HG03457 (cell line): ENCODE measurements around the gene TFDP2.
"Not testable (repeated sequence)": the region's sequence is repeated elsewhere in the genome, so short reads cannot be mapped to it uniquely, and the experiment has no call there.

Experiments used
- ATAC-seq: cut with Tn5 transposase; IDR thresholded peaks from one replicate; pipeline ENCODE4 v1.9.1; 2021; ENCODE audit warnings: moderate number of reproducible peaks; ENCODE audit not compliant: unreplicated experiment

TFDP2 gene

GRCh38 chr3:142027300-142027699, 122.0 kb downstream of the TFDP2 start:
- no peak for ATAC-seq

- ATAC-seq = no peak
These were observed 123.0 kb downstream of the TFDP2 start for GRCh38 chr3:142026333-142026732.

- peak; percentile 58 for ATAC-seq
These were observed 127.0 kb downstream of the TFDP2 start for GRCh38 chr3:142022381-142022780.

GRCh38 chr3:142021127-142021526, 128.2 kb downstream of the TFDP2 start:
- no peak for ATAC-seq

- ATAC-seq = peak; percentile 81
These were observed 129.5 kb downstream of the TFDP2 start for GRCh38 chr3:142019794-142020320.

- ATAC-seq = no peak
These were observed 135.4 kb downstream of the TFDP2 start for GRCh38 chr3:142013993-142014392.

- ATAC-seq = no peak
These were observed 135.9 kb downstream of the TFDP2 start for GRCh38 chr3:142013326-142013980.

- ATAC-seq = no peak
These were observed 140.3 kb downstream of the TFDP2 start for GRCh38 chr3:142009029-142009428.

- ATAC-seq = no peak
These were observed 141.5 kb downstream of the TFDP2 start for GRCh38 chr3:142007710-142008399.

GRCh38 chr3:142004957-142005356, 144.4 kb downstream of the TFDP2 start:
- not testable (repeated sequence) for ATAC-seq

- ATAC-seq = no peak
These were observed 145.3 kb downstream of the TFDP2 start for GRCh38 chr3:142004025-142004424.

GRCh38 chr3:142003291-142003690, 146.1 kb downstream of the TFDP2 start:
- no peak for ATAC-seq

GRCh38 chr3:142000325-142000870, 148.9 kb downstream of the TFDP2 start:
- no peak for ATAC-seq

- no peak for ATAC-seq
These were observed 150.6 kb downstream of the TFDP2 start for GRCh38 chr3:141998669-141999290.

- ATAC-seq = peak; percentile 49
These were observed 152.9 kb downstream of the TFDP2 start for GRCh38 chr3:141996437-141996836.

GRCh38 chr3:141994856-141995255, 154.5 kb downstream of the TFDP2 start:
- ATAC-seq = no peak

- ATAC-seq = no peak
These were observed 156.8 kb downstream of the TFDP2 start for GRCh38 chr3:141992512-141992911.

- no peak for ATAC-seq
These were observed 162.7 kb downstream of the TFDP2 start for GRCh38 chr3:141986548-141987107.

- no peak for ATAC-seq
These were observed 168.3 kb downstream of the TFDP2 start for GRCh38 chr3:141981084-141981483.

- no peak for ATAC-seq
These were observed 170.2 kb downstream of the TFDP2 start for GRCh38 chr3:141979050-141979671.

GRCh38 chr3:141974777-141975176, 174.6 kb downstream of the TFDP2 start:
- not testable (repeated sequence) for ATAC-seq
